ENCODE measurements around the gene POP4.

GRCh38 chr19:29634002-29634401 is 27.9 kb downstream of the POP4 start:
- TF ChIP-seq CTCF (IDR thresholded peaks at IDR 0.05): no peak
- TF ChIP-seq POLR2A (IDR thresholded peaks at IDR 0.05): no peak

Measured in stomach (tissue), 4 donors.